ENCODE results near the gene CTXND2.
"Not testable (repeated sequence)": the region's sequence is repeated elsewhere in the genome, so short reads cannot be mapped to it uniquely, and the experiment has no call there.

GRCh38 chr1:150899795-150900194 is 12.9 kb downstream of the CTXND2 start:
- TF ChIP-seq POLR2A (IDR thresholded peaks at IDR 0.05; ENCODE audit: insufficient read depth in 1 of 2, low read depth in 2 of 2, low read length in 2 of 2); PITX1 (CRISPR knock-in tag; IDR thresholded peaks at IDR 0.05); ELF4 (CRISPR knock-in tag; IDR thresholded peaks at IDR 0.05; ENCODE audit: borderline replicate concordance); HNRNPLL (IDR thresholded peaks at IDR 0.05; ENCODE audit: low read depth, low read length, poor library complexity, severe bottlenecking); PHF8 (CRISPR knock-in tag; IDR thresholded peaks at IDR 0.05); EZH2 (conservative IDR thresholded peaks at IDR 0.05; ENCODE audit: low read depth, low read length): not testable (repeated sequence)
